Epithelial cell of esophagus (primary cell): ENCODE measurements around the gene LPIN1.

Experiments used
- DNase-seq: peaks from one replicate; pipeline ENCODE4 v3.0.0; 2010; ENCODE audit warnings: low read depth
- H3K4me3 ChIP-seq: 2 replicates; pipeline ENCODE4 v1.5.1; 2011; ENCODE audit warnings: mild to moderate bottlenecking, low read length, control low read depth
- TF ChIP-seq, protein P1 (sequence below): IDR thresholded peaks from 2 replicates; pipeline ENCODE4 v1.5.1; 2011; ENCODE audit warnings: low read depth, mild to moderate bottlenecking, low read length, control low read depth, inconsistent platforms; ENCODE audit not compliant: insufficient read depth; ENCODE audit errors: missing control alignments

The LPIN1 gene

DNA sequence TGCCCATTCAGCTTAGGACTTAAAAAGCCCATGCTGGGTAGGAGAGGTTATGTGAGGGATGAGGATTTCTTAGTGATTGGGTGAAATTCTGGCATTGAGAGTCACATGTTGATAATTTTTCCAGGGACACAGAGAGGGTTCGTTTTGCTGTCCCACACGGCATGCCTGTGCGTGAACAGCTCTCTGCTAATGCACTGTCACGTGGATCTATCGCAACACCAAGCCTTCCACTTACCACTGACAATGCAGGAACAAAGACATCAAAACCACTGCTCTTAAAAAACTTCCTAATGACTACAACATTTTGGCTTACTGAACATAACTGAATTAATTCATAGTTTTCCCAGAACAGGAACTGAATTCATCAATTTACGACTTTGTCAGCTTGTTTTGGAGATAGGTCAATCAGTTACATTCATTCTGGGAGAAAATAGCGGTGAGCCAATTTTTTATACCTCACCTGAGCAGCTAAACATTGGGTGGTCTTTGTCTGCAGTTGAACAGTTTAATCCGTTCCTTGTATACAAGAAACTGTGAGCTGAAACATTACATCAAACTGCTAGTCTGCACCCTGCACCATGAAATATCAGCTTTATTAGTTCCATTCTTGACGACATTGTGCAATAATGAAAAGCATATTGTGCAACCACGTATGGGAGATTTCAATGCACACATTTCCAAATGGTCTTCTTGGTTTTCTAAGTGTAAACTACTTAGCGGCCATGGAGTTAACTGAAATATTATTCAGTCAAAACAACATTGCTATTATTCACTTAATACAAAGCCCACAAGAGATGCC lies 127.1 kb downstream of the LPIN1 start:
- TF ChIP-seq, protein P1, sequence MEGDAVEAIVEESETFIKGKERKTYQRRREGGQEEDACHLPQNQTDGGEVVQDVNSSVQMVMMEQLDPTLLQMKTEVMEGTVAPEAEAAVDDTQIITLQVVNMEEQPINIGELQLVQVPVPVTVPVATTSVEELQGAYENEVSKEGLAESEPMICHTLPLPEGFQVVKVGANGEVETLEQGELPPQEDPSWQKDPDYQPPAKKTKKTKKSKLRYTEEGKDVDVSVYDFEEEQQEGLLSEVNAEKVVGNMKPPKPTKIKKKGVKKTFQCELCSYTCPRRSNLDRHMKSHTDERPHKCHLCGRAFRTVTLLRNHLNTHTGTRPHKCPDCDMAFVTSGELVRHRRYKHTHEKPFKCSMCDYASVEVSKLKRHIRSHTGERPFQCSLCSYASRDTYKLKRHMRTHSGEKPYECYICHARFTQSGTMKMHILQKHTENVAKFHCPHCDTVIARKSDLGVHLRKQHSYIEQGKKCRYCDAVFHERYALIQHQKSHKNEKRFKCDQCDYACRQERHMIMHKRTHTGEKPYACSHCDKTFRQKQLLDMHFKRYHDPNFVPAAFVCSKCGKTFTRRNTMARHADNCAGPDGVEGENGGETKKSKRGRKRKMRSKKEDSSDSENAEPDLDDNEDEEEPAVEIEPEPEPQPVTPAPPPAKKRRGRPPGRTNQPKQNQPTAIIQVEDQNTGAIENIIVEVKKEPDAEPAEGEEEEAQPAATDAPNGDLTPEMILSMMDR, result no peak
- DNase-seq, result peak; percentile 59
- no peak overlapping the region for H3K4me3 ChIP-seq

DNA sequence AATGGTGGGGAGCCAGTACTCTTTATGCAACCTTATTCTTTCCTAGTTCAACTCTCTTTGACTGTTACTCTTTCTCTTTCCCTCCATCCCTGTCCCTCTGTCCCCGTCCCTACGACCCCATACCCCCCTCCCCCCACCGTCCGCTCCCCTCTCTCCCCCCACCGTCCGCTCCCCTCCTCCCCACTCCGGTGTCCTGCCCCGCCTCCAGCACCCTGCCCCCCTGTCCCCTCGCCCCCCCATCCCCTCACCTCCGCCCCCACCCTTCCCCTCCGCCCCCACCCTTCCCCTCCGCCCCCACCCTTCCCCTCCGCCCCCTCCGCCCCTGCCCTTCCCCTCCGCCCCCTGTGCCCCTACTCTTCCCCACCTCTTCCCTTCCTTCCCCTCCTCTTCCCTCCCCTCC lies 128.4 kb downstream of the LPIN1 start:
- TF ChIP-seq, protein P1, result no peak
- no peak overlapping the region for H3K4me3 ChIP-seq
- no peak for DNase-seq

GRCh38 chr2:11875481-11875880 lies 129.0 kb downstream of the LPIN1 start:
- TF ChIP-seq, protein P1, result no peak
- H3K4me3 ChIP-seq, result no peak overlapping the region
- DNase-seq, result no peak

DNA sequence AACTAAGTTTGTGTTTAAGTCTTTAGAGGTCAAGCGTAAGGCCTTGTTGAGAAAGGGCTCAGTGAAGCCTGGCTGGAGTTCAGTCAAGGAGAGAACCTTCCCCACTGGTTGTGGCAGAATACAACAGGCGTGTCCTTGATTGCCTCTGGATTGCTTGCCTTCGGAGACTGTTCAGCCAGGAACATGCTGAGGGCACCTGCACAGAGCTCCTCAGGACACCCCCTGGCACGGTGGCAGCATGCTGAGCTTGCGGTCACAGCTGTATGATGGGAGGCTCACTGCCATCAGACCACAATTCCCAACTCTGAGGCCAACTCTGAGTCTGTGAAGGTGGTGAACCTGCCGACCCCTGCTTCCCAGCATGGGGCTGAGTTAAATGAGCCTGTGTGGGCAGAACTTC lies 130.0 kb downstream of the LPIN1 start:
- no peak overlapping the region for H3K4me3 ChIP-seq
- TF ChIP-seq, protein P1, result no peak
- no peak for DNase-seq

DNA sequence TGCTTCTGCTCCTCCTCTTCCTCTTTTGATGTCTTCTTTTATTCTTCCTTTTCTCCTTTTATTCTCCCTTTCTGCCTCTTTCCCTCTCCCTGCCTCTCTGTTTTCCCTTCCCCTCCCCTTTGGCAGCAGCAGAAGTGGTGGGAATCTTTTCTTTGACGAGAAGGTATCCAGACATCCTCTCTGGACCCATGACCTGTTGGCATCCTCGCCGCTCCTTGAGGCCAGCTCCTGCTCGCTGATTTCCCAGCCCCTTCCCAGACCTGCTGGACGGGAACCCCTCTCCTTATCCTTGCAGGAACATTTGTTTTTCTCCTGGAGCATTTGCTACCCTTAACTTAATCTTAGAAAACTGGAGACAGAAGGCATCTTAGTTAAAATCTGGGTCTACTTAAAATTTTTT lies 130.5 kb downstream of the LPIN1 start:
- DNase-seq, result no peak
- H3K4me3 ChIP-seq, result no peak overlapping the region
- TF ChIP-seq, protein P1, result no peak
